ENCODE data around the gene PCK2.

DNA sequence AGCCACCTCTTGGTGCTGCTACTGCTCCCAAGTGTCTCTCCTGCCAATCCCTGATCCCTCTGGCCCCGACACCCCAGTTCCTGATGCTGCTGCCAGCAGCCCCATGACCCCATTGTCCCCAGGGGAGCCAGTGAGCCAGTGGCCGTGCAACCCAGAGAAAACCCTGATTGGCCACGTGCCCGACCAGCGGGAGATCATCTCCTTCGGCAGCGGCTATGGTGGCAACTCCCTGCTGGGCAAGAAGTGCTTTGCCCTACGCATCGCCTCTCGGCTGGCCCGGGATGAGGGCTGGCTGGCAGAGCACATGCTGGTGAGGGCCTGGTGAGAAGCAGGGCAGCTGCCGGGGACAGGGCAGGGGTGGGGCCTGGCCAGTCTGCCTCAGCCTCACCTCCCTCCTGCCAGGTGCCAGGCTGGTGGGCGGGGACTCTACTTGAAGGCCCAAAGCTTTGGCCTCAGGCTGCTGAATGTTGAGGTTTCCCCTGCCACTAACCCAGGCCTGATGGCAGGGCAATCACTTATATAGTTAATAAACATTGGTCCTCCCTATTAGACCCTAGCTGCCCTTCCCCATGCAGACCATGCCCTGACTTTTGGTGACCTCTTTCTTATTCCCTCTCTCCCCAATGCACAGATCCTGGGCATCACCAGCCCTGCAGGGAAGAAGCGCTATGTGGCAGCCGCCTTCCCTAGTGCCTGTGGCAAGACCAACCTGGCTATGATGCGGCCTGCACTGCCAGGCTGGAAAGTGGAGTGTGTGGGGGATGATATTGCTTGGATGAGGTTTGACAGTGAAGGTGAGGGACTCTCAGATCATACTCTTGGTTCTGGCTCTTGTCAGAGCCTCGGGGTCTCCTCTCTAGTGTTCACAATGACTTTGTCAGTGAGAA lies 5.1 kb downstream of the PCK2 start:
- TF ChIP-seq, protein P1, sequence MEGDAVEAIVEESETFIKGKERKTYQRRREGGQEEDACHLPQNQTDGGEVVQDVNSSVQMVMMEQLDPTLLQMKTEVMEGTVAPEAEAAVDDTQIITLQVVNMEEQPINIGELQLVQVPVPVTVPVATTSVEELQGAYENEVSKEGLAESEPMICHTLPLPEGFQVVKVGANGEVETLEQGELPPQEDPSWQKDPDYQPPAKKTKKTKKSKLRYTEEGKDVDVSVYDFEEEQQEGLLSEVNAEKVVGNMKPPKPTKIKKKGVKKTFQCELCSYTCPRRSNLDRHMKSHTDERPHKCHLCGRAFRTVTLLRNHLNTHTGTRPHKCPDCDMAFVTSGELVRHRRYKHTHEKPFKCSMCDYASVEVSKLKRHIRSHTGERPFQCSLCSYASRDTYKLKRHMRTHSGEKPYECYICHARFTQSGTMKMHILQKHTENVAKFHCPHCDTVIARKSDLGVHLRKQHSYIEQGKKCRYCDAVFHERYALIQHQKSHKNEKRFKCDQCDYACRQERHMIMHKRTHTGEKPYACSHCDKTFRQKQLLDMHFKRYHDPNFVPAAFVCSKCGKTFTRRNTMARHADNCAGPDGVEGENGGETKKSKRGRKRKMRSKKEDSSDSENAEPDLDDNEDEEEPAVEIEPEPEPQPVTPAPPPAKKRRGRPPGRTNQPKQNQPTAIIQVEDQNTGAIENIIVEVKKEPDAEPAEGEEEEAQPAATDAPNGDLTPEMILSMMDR (IDR thresholded peaks at IDR 0.05; ENCODE audit: poor library complexity, severe bottlenecking), result no peak
- TF ChIP-seq EZH2 (IDR thresholded peaks at IDR 0.05; ENCODE audit: borderline replicate concordance, insufficient read depth, low read length, poor library complexity, severe bottlenecking) (no peak), EP300 (conservative IDR thresholded peaks at IDR 0.05; ENCODE audit: poor library complexity, severe bottlenecking) (no peak), TAF1 (IDR thresholded peaks at IDR 0.05; ENCODE audit: low read depth) (no peak)

Data from neural cell (in vitro differentiated cells).